ENCODE measurements around the gene GRXCR2.

GRXCR2 gene

DNA sequence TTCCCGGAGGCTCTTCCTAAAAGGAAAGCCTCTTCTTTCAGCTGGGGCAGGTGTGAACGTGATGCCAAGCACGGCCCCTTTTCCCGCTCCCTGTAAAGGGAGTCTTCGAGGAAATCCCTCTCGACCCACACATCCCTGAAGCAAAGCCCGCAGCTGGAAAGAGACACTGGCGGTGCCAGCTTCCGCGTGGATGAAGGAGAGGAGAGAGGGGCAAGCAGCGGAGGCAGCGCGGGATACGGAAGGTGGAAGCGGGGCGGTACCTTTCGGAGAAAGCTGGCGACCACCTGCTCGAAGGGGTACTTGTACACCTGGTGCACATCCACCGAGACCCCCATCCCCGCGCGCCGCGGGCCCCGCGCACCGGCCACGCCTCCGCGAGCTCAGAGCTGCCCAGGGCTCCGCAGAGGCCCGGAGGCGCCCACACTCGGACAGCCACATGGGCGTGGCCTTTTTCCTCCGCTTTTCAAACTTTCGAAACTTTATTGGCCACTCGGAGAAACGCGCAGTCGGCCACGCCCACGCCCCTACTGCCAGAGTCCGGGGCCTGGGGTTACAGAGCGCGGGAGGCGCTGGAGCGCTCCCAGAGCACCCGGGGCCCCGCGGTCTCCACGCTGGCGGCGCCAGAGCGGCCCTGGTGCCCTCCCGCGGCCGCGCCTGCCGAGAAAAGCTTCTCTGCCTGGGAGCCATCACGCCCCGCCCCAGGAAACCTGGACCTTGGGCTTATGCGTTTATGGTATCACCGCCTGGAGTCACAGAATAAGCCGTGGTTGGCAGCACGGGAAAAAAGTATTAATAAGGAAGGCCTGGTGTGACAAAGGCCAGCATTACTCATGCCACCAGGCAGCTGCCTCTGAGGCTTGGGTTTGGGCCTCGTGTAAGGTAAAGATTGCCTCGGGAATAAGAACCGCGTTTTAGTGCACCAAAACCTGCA, 37.6 kb downstream of the GRXCR2 start, which contains the start of gene PRELID2:
PRELID2 (minus strand) TSS at position 426 of the 931 bp plus-strand sequence; CDS start at position 335, 91 bp downstream.
- no peak for FAIRE-seq

DNA sequence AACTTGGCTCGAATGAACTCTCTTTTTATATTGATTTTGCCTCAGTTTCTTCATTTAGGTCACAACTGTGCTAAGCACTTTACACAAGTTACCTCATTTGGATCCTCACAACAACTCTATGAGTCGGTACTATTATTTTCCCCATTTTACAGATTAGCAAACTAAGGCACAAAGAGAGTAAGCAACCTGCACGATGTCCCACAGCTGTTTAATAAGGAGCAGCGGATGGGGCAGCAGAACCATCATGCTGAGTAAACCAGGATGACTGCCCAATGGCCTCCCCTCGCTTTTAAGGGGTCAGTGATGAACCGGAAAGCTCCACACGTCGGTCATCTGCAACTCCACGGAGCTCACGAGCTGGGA, 38.3 kb downstream of the GRXCR2 start:
- FAIRE-seq, result no peak

DNA sequence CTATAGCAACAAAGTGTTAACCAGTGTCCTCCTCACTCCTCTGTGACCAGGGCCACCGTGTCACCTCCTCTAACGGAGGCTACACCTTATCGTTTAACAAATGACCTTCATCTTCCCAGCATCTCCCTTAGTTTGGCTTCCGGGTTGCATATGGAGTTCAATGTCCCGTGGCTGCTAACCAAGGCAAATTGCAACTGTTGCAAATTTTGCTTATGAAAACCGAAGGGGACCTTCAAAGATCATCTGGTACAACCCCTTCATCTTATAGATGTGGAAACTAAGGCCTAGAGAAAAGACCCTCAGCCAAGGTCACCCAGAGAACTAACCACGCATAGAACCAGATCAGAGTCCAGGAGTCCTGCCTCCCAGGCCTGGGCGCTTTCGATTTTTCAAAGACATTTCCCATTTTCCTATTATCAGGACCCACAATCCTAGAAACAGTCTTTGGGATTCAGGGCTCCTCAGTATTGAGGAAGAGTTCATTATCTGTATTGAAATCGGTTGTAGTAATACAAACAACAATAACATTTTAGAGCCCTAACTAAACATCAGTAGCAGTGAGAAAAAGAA, 39.1 kb downstream of the GRXCR2 start:
- FAIRE-seq, result no peak

DNA sequence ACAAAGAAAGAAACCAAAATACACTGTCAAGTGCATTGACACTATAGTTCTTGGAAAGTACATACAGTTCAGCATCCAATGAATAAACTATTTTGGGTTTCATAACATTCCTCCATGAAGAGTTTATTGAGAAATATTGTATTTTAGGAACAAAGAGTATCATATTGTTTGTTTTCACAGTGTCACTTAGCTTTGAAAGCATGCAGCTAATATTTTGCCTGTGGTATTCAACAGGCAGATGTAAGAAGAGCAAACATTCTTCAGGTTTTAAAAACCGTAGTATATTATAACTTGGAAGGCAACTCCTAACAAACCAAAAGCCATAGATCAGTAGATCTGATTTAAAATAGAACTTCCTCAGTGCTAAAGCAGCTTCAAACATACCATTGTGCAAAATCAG, 42.2 kb downstream of the GRXCR2 start:
- FAIRE-seq, result no peak

DNA sequence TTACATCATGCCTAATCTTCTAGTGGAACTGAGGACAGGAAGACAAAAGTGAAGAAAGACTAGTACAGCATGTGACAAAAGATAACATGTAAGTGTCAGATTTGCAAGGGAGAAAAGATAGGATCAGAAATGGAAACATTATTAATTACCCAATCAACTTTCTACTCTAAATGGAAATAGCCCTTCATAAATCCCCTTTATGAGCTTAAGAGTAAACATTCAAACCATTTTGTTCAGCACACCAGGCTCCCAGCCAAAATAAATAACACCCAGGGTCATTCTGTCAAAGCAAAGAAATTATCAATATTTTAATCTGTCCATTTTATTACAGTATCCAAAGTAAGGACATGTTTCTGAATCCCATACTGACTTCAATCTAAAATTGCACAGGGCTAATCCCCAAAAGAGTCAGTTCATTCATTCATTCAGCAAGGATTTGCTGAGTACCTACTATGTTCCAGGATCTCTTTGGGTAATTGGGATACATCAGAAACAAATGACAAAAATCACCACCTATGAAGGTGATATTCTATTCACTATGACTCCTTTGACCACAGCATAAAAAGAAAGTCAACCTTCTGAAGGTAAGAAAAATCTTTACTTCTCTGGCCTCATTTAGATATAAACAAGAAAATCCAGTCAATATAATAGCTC, 43.0 kb downstream of the GRXCR2 start:
- FAIRE-seq, result no peak

DNA sequence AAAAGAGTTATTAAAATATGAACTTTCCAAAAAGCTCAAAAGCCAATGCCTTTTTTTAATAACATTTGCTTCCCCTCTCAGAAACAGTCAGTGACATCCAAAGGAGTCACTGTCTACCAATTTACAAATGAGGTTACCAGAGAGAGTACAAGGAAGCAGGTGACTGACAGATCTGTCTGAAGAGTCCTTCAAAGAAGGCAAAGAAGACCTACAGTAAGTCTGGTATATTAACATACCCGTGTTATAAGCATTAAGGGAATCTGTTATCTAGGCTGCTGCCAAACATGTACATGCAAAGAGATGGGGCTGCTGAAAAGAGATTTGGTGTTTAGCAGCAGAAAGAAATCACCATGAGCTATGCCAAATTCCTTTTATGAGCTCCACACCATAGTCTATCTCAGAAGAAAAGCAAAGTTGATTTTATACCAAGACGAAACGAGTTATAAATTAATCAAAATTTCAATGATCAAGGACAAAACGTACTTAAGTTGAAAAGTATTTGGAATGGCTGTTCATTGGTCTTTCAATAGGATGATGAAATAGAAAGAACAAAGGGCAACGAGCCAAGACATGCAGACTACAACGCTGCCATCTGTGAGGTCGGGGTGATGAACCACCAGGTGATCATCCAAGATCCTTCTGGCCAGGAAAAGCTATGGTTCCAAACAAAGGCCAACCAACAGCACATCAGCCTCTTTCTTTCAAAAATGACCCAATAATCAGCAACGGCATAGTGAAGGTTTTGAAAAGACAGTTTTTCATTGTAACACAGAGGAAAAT, 45.7 kb downstream of the GRXCR2 start:
- FAIRE-seq, result no peak

DNA sequence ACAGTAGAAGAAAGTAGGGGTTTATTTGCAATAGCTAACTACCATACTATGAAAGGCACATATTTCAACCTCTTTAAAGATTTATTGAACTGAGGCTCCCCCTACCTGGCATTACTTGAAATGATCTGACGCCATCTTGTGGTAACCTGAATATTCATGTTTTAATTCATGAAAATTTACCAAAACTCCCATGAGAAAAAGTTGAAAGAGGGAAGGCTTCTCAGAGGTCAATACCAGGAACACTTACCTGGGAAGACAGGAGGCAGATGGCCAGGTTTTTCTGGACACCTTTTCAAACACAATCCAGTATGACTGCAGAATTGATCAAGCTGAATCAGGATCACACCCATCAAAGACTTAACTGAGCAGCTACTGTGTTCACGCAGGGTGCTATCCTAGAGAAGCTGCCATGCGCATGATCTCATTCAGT, 47.0 kb downstream of the GRXCR2 start:
- peak; percentile 94 for FAIRE-seq

DNA sequence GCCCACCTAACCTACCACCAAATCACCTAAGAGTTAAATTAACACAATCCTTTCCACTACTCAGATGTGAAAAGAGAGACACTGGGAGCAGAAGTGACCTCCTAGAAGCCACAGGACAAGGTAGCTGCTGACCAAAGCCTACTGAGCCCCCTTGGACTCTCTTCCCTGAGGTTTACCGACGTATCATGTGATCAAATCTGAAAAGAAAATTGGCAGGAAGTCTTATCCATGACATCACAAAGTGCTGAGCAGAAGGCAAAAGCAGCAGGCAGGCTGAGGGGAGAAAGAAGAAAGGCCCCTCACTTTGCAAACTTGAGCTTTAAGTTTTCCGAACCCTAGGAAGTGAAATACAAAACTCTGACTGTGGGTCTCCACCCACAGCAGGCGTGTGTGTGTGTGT, 48.8 kb downstream of the GRXCR2 start:
- FAIRE-seq, result no peak

DNA sequence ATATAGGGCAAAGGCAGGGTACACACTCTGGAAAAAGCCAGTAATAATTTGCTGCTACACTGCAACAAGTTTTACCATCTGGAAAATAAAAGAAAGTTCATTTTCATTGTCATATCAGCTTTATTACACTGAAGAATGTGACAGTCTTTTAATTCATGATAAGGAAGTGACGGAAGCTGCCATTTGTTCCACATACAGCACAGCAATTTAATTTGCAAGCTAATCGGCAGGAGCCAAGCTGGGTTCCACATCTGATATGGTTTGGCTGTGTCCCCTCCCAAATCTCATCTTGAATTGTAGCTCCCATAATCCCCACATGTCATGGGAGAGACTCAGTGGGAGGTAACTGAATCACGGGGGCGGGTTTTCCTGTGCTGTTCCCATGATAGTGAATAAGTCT, 54.2 kb downstream of the GRXCR2 start:
- no peak for FAIRE-seq

DNA sequence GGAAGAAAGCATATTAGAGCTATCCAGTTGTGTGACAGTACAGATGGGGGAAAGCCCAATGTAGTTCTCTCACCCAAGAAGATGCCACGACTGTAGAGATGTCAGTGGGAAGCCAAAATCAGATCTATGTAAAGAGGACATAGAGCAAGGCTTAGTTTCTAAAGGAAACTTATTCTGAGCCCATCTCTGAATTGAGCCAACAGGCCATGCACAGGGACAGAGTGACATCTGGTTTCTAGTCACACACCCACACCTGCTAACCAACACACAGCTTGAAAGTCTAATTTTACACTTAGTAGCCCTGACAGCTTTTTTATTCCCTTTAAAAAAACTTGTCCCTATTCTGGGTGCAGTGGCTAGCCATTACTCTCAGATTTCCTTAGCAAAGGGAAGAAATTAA, 59.9 kb downstream of the GRXCR2 start:
- FAIRE-seq, result no peak

DNA sequence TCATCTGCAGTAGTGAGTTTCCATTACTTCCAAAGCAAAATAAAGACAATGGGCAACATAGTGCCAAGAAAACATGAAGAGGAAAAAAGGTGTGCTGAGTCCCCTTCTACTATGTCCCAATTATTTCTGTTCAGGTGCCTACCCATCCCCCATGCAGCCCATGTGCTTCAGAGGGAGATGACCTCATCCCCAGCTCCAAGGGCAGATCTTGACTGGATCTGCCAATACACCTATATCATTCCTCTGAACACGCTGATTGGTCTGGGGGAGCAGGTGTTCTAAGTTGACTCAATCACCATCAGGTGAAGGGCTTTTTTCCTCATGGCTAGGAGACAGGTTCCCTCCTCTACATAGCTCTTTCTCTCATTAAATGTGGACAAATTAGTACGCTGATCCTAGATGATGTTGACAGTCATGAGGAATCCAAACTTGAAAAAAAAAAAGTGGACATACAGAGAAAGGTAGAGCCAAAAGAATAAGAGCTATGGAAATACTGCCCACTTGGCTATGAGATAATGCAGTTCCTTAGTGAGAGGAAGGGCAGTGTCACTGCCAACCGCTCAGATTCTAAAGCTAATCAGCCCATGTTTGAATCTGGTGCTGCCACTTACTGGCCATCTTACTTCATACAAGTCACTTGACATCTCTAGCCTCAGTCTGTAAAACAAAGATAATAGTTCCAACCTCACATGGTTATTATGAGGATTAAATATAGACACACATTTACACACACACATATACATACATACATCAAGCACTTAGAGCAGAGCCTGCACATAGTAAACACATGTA, 60.8 kb downstream of the GRXCR2 start:
- FAIRE-seq, result peak; percentile 27

Data from G401.6 (cell line).